HepG2 (cell line): ENCODE data around the gene SYNDIG1.

Source experiments
- NFIC ChIP-seq: IDR thresholded peaks from 2 replicates; pipeline ENCODE4 v1.6.1; 2012; ENCODE audit warnings: mild to moderate bottlenecking, low read length, inconsistent platforms
- STAT6 ChIP-seq: sonication (generic); formaldehyde crosslinking; IDR thresholded peaks from 2 replicates; pipeline ENCODE4 v1.4.0; 2020; ENCODE audit warnings: missing genetic modification reagents, mild to moderate bottlenecking, borderline replicate concordance
- TAF1 ChIP-seq: sonication (generic); formaldehyde crosslinking; IDR thresholded peaks from 2 replicates; pipeline ENCODE4 v1.4.0; 2020; ENCODE audit warnings: missing genetic modification reagents
- ZBTB38 ChIP-seq: sonication (generic); formaldehyde crosslinking; IDR thresholded peaks from 2 replicates; pipeline ENCODE4 v1.5.1; 2020; ENCODE audit warnings: mild to moderate bottlenecking, missing genetic modification reagents
- ZBTB40 ChIP-seq, 2 experiments: fragments of 450-650 bp in 1 of 2; sonication (generic) in 1 of 2; formaldehyde crosslinking in 1 of 2; IDR thresholded peaks; 2 replicates each; pipeline versions ENCODE4 v1.6.1 to v1.8.0; 2016 to 2022; ENCODE audit warnings: antibody characterized with exemption in 1 of 2, mild to moderate bottlenecking in 1 of 2, missing genetic modification reagents in 1 of 2
- ZNF17 ChIP-seq: sonication (generic); formaldehyde crosslinking; IDR thresholded peaks from 2 replicates; pipeline ENCODE4 v1.5.0; 2020; ENCODE audit warnings: mild to moderate bottlenecking, missing genetic modification reagents
- ZNF253 ChIP-seq: sonication (generic); formaldehyde crosslinking; IDR thresholded peaks from 2 replicates; pipeline ENCODE4 v1.8.0; 2022; ENCODE audit warnings: mild to moderate bottlenecking, missing genetic modification reagents, borderline replicate concordance
- ZNF274 ChIP-seq: sonication (generic); formaldehyde crosslinking; IDR thresholded peaks from 2 replicates; pipeline ENCODE4 v1.5.1; 2020; ENCODE audit warnings: mild to moderate bottlenecking, missing genetic modification reagents
- ZNF350 ChIP-seq: sonication (generic); formaldehyde crosslinking; IDR thresholded peaks from 2 replicates; pipeline ENCODE4 v1.4.0; 2020; ENCODE audit warnings: mild to moderate bottlenecking, low read depth, missing genetic modification reagents, borderline replicate concordance
- ZNF563 ChIP-seq: sonication (generic); formaldehyde crosslinking; IDR thresholded peaks from 2 replicates; pipeline ENCODE4 v1.8.0; 2022; ENCODE audit warnings: mild to moderate bottlenecking, moderate library complexity, missing genetic modification reagents

DNA sequence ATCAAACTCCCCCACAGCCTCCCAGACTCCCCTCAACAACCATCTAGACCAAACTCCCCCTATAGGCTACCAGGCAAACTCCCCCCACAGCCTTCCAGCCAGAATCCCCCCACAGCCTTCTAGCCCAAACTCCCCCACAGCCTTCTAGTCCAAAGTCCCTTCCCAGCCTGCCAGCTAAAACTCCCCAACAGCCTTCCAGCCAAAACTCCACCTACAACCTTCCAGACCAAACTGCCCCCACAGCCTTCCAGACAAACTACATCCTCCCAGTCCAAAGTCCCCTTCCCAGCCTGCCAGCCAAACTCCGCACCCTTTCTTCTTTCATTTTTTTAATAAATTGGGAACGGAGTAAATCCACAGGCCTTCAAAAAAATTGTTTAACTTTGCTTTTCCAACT is 37.4 kb upstream of the SYNDIG1 start:
- no peak for TF ChIP-seq STAT6
- no peak for TF ChIP-seq ZBTB38 (CRISPR knock-in tag)
- no peak for TF ChIP-seq ZNF350
- TF ChIP-seq ZNF253 (CRISPR knock-in tag), result no peak
- no peak for TF ChIP-seq ZNF274 (CRISPR knock-in tag)
- no peak for TF ChIP-seq TAF1 (CRISPR knock-in tag)
- TF ChIP-seq ZBTB40 (IDR thresholded peaks at IDR 0.05), result no peak
- TF ChIP-seq ZBTB40 (CRISPR knock-in tag; IDR thresholded peaks at IDR 0.05), result no peak
- TF ChIP-seq ZNF17 (CRISPR knock-in tag), result no peak
- TF ChIP-seq ZNF563 (CRISPR knock-in tag), result no peak
- TF ChIP-seq NFIC, result no peak
